Left ventricle myocardium superior (tissue), 1 donor: ENCODE results near the gene C21orf91. TPM values are rescaled to one million over a fixed set of nuclear protein-coding genes. Genes with fewer than 3 reads are reported as not detected.

ENCODE experiments used
- ATAC-seq: fragments of 200-7000 bp; cut with Tn5 transposase; one replicate; pipeline ENCODE4 v1.9.1; 2020; ENCODE audit warnings: mild to moderate bottlenecking, moderate library complexity
- DNase-seq: peaks from one replicate; pipeline ENCODE4 v3.0.0-alpha.2; 2020
- intact Hi-C: fragments of 100-400 bp; cut with micrococcal nuclease; formaldehyde crosslinking; loops from one replicate; pipeline ENCODE4 v1.11.0; 2022
- total RNA-seq: library from RNA; stranded (reverse); fragmentation: NEBNext Ultra II Directional; extraction: Animal tissue kit (Norgen Biotek cat#: 25700); gene quantifications from one replicate; pipeline ENCODE4 v1.2.1, GENCODE V29; 2021
- donor health status: DM: no; HTN: yes; CAD: no; lungs with severe emphysema.

The C21orf91 gene
- total RNA-seq, 1 donor from 2014 or later, result 6.7 TPM

GRCh38 chr21:17742940-17743592 is 76.1 kb downstream of the C21orf91 start:
- no peak for ATAC-seq

DNA sequence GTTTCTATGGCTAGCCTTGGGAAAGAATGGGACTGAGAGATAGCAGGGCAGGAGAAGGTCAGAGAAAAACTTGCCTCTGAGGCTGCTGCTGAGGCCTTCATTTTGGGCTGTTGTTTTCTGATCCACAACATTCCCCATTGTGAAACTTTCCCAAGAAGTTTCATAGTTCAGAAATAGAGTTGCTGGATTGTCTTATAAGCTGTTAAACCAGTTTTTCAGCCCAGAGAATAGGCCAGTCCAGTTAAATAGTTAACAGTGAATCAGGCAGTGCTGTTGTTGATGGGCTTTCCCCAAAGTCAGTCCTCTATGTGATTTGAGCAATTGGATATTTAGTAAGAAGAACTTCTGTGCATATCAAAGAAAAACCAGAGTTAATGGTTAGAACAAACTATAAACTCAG is 77.0 kb downstream of the C21orf91 start:
- no peak for ATAC-seq
- DNase-seq, result no peak
- intact Hi-C loops, result no loop called here

More at GRCh38 chr21:17742940-17743592, 76.1 kb downstream of the C21orf91 start:
- DNase-seq, result no peak
- intact Hi-C loops, result no loop called here

Other genes with a start within 250 kb of the C21orf91 start
- 5.5 TPM for gene BTG3, start 206.5 kb downstream of the C21orf91 start, total RNA-seq